ENCODE results near the gene GLCCI1.

- TF ChIP-seq, protein P1, sequence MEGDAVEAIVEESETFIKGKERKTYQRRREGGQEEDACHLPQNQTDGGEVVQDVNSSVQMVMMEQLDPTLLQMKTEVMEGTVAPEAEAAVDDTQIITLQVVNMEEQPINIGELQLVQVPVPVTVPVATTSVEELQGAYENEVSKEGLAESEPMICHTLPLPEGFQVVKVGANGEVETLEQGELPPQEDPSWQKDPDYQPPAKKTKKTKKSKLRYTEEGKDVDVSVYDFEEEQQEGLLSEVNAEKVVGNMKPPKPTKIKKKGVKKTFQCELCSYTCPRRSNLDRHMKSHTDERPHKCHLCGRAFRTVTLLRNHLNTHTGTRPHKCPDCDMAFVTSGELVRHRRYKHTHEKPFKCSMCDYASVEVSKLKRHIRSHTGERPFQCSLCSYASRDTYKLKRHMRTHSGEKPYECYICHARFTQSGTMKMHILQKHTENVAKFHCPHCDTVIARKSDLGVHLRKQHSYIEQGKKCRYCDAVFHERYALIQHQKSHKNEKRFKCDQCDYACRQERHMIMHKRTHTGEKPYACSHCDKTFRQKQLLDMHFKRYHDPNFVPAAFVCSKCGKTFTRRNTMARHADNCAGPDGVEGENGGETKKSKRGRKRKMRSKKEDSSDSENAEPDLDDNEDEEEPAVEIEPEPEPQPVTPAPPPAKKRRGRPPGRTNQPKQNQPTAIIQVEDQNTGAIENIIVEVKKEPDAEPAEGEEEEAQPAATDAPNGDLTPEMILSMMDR (conservative IDR thresholded peaks at IDR 0.05; ENCODE audit: low read length) = no peak
- TF ChIP-seq EZH2phosphoT487 (IDR thresholded peaks at IDR 0.05; ENCODE audit: borderline replicate concordance) = no peak
These were observed 142.8 kb downstream of the GLCCI1 start for GRCh38 chr7:8111282-8111960.
